ENCODE data around the gene RPGRIP1L.
"Not testable (repeated sequence)": the region's sequence is repeated elsewhere in the genome, so short reads cannot be mapped to it uniquely, and the experiment has no call there.

Gene RPGRIP1L

DNA sequence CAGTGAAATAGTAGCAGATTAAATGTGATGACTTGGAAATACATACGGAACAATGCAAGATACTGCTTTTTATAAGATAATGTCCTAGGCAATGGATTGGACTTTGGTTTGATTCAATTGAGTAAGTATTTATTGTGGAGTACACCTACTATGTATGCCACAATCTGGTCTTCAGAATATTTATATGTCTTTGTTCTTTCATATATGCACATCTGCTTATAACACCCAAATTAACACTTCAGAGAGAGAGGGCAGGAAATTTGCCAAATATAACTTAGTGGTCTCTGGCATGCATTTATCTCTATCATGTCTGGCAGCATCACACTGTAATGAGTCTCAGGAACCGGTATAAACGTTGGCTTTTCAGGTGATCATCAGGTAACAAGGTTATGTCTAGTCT, 16.9 kb downstream of the RPGRIP1L start:
- TF ChIP-seq, protein P1, sequence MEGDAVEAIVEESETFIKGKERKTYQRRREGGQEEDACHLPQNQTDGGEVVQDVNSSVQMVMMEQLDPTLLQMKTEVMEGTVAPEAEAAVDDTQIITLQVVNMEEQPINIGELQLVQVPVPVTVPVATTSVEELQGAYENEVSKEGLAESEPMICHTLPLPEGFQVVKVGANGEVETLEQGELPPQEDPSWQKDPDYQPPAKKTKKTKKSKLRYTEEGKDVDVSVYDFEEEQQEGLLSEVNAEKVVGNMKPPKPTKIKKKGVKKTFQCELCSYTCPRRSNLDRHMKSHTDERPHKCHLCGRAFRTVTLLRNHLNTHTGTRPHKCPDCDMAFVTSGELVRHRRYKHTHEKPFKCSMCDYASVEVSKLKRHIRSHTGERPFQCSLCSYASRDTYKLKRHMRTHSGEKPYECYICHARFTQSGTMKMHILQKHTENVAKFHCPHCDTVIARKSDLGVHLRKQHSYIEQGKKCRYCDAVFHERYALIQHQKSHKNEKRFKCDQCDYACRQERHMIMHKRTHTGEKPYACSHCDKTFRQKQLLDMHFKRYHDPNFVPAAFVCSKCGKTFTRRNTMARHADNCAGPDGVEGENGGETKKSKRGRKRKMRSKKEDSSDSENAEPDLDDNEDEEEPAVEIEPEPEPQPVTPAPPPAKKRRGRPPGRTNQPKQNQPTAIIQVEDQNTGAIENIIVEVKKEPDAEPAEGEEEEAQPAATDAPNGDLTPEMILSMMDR (conservative IDR thresholded peaks at IDR 0.05; ENCODE audit: control insufficient read depth, insufficient read depth, low read depth, low read length): no peak
- H3K4me3 ChIP-seq (ENCODE audit: control insufficient read depth, low read depth, low read length): no peak overlapping the region
- DNase-seq (ENCODE audit: low read depth): no peak

DNA sequence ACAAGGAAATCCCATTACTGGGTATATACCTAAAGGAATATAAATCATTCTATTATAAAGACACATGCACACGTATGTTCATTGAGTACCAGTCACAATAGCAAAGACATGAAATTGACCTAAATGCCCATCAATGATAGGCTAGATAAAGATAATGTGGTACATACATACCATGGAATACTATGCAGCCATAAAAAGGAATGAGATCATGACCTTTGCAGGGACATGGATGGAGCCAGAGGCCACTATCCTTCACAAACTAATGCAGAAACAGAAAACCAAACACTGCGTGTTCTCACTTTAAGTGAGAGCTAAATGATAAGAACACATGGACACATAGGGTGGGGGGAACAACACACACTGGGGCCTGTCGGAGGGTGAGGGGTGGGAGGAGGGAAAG, 18.3 kb downstream of the RPGRIP1L start:
- not testable (repeated sequence) for DNase-seq (ENCODE audit: low read depth); H3K4me3 ChIP-seq (ENCODE audit: control insufficient read depth, low read depth, low read length)

DNA sequence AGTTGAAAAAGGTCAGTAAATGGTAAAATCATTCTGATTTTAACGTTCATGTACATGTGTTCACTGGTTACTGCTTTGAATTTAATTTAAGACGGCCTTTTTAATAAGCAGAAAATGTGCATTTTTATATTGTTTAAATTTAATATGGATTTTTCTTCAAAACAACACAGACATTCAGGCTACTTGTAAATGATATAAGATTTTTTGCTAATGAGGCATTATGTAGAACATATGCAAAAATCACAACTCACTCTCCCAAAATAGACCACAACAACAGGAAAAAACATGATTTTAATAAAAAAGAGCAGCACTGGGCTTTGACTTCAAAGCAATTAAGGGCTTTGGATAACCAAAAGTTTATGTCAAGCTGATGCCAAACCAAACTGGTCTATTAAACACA, 22.3 kb downstream of the RPGRIP1L start:
- no peak for DNase-seq (ENCODE audit: low read depth)

DNA sequence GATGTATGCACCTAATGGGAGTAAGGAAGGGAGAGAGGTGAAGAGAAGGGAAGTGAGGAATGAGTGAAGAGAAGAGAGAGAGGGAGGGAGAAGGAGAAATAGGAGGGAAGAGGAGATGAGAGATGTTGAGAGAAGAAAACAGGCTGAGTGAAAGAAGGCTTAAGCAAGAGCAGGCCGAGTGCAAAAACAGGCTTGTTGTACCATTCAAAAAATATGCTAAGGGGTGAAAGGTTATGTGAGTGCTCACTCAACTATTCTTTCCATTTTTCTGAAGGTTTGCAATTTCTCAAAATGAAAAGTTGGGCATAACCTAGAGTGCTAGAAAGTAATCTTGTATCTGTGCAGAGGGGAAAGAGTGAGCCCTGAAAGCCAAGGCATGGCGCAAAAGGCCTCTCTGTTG, 22.9 kb downstream of the RPGRIP1L start:
- H3K4me3 ChIP-seq (ENCODE audit: control insufficient read depth, low read depth, low read length): no peak overlapping the region
- no peak for DNase-seq (ENCODE audit: low read depth)
- TF ChIP-seq, protein P1 (conservative IDR thresholded peaks at IDR 0.05; ENCODE audit: control insufficient read depth, insufficient read depth, low read depth, low read length): no peak

More for the DNA sequence above, 22.3 kb downstream of the RPGRIP1L start:
- TF ChIP-seq, protein P1 (conservative IDR thresholded peaks at IDR 0.05; ENCODE audit: control insufficient read depth, insufficient read depth, low read depth, low read length): no peak
- H3K4me3 ChIP-seq (ENCODE audit: control insufficient read depth, low read depth, low read length): no peak overlapping the region

DNA sequence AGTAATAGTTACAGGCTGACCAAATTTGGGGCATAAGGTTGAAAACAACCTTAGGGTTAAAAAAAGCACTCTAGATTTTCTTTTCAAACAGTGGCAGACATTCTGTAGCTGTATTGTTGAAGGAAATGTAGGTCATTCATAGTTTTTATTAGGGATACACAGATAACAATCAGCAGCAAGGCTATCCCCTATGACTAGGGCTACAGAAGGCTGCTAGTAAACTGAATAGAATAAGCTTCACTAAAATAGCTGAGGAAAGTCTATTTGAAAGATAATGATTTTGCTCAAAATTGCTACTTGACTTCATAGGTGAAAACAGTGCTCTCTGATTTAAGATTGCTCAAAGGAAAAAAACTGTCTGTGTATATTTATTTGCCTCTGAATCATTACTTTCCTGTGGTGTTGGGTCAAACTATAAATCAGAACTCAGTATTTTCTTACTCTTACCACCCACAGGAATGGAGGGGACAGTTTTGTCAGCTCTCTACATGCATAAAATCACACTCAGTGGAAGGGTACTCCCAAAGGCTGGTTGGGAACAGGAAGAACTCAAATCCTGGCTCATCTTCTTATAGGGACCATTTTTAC, 24.8 kb downstream of the RPGRIP1L start:
- DNase-seq (ENCODE audit: low read depth): no peak
- no peak overlapping the region for H3K4me3 ChIP-seq (ENCODE audit: control insufficient read depth, low read depth, low read length)
- TF ChIP-seq, protein P1 (conservative IDR thresholded peaks at IDR 0.05; ENCODE audit: control insufficient read depth, insufficient read depth, low read depth, low read length): no peak

DNA sequence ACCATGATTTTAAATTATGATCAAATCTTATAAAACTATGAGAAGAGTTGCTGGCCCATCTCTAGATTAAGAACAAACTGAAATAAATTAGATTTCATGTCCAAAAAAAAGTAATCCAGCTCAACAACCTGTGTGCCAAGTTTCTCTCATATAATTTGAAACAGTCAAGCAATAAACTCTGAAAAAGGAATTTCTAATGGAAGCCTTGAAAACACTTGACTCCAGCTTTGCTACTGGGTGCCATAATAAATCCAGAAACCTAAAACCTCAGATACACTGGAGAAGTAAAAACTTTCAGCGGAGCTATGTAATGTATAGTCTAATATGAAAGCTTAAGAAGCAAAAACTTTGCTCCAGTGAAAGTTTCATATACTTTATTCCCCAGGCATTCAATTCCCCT, 25.5 kb downstream of the RPGRIP1L start:
- TF ChIP-seq, protein P1 (conservative IDR thresholded peaks at IDR 0.05; ENCODE audit: control insufficient read depth, insufficient read depth, low read depth, low read length): no peak
- no peak for DNase-seq (ENCODE audit: low read depth)
- H3K4me3 ChIP-seq (ENCODE audit: control insufficient read depth, low read depth, low read length): no peak overlapping the region

DNA sequence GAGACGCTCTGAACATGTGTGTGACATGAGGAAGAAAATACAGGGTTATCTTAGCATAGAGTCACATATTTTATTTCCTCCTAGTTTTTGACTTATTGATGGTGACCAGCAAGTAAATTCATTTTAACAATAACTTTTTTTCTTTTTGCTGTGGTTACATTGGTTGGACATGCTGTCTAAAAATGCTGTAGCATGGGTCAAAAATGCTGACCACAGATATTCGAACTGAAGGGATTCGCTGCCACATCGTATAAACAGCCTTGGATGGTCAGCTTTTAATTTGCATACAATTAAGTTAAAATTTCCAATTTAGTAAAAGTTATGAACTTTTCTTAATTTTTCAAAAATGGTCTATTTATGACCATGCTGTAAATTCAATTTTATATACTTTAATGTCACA, 30.5 kb downstream of the RPGRIP1L start:
- no peak overlapping the region for H3K4me3 ChIP-seq (ENCODE audit: control insufficient read depth, low read depth, low read length)
- TF ChIP-seq, protein P1 (conservative IDR thresholded peaks at IDR 0.05; ENCODE audit: control insufficient read depth, insufficient read depth, low read depth, low read length): no peak
- no peak for DNase-seq (ENCODE audit: low read depth)

Data from fibroblast of mammary gland (primary cell).